D341Med (cell line): ENCODE measurements around the gene JPH2.
"Not testable (repeated sequence)": the region's sequence is repeated elsewhere in the genome, so short reads cannot be mapped to it uniquely, and the experiment has no call there.

Experiments used
- DNase-seq: peaks from one replicate; pipeline ENCODE4 v3.0.0; 2012; ENCODE audit warnings: low spot score

Gene JPH2

GRCh38 chr20:44159125-44159524, 27.9 kb downstream of the JPH2 start:
- DNase-seq: no peak

- DNase-seq: no peak
Observed at GRCh38 chr20:44157061-44157460, 29.9 kb downstream of the JPH2 start.

GRCh38 chr20:44154521-44155001, 32.4 kb downstream of the JPH2 start:
- no peak for DNase-seq

DNA sequence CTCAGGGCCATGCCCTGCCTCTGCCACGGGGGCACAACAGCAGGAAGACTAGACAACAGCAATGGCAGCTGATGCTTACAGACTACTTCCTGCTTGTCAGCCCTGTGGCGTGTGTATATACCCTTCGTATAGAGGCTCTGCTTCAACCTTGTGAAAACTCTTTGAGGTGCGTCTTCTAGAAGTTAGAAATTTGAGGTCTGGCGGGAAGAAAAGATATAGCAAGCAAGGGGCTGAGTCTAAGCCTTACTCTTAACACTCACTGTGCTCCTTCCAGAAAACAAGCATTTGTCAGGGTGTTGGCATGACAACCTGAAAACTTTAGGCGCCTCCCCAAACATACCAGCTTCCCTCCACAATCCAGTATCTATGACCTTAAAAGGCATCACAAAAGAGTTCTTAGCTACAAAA, 33.3 kb downstream of the JPH2 start:
- no peak for DNase-seq

GRCh38 chr20:44151621-44152416, 35.2 kb downstream of the JPH2 start:
- no peak for DNase-seq

DNA sequence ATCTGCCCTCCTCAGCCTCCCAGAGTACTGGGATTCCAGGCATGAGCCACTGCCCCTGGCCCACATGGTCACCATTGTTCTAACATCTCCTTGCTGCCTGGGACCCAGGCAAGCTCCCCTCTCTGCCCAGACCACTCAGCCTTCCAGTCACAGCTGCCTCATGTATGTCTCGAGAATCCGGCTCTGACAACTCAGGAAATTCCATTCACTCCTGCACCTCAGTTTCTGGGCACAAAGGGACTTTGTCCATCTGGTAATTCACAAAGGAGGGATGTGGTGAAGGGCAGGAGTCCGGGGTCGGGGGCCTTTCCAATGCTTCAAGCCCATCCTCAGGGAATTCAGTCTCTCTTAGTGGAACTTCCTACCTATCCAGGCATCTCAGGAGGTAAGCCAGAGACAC, 40.7 kb downstream of the JPH2 start:
- DNase-seq: no peak

- DNase-seq: no peak
Observed at GRCh38 chr20:44145131-44145775, 41.7 kb downstream of the JPH2 start.

DNA sequence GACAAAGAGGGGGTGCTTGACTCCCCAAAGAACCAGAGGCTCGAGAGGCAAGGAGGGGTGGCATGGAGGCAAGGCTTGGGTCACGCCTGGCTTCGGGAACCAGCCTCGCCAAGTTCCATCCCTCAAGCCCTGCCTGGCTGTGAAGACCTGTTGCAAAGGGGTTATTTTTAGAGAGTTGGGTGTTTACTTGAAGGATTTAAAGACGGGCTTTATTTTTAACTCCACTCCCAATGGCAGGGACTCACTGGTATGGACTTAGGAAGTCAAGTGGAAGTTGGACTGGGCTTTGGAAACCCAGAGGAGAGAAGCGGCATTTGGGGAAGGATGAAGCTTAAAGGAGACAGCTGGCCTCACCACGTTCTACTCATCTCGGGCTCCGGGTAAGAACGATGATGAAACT, 43.1 kb downstream of the JPH2 start:
- no peak for DNase-seq

DNA sequence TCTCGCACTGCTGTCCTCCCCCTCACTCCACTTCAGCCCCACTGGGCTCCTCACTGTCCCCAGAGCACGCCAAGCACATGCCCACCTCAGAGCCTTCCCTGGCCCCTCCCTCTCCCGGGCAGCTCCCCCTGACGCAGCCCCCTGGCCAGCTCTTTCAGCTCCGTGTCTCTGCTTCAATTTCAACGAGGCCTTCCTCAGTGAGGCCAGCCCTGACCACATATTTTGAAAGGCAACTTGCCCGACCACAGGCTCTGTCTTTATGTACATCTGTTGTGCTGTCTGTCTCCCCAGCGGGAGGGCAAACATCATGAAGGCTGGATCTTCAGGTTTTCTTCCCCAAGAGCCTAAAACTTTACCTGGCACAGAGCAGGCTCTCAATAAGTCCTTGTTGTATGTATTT, 44.6 kb downstream of the JPH2 start:
- no peak for DNase-seq

GRCh38 chr20:44141873-44142272, 45.1 kb downstream of the JPH2 start:
- no peak for DNase-seq

- no peak for DNase-seq
Observed at GRCh38 chr20:44138867-44139266, 48.1 kb downstream of the JPH2 start.

GRCh38 chr20:44137266-44137801, 49.7 kb downstream of the JPH2 start:
- no peak for DNase-seq

DNA sequence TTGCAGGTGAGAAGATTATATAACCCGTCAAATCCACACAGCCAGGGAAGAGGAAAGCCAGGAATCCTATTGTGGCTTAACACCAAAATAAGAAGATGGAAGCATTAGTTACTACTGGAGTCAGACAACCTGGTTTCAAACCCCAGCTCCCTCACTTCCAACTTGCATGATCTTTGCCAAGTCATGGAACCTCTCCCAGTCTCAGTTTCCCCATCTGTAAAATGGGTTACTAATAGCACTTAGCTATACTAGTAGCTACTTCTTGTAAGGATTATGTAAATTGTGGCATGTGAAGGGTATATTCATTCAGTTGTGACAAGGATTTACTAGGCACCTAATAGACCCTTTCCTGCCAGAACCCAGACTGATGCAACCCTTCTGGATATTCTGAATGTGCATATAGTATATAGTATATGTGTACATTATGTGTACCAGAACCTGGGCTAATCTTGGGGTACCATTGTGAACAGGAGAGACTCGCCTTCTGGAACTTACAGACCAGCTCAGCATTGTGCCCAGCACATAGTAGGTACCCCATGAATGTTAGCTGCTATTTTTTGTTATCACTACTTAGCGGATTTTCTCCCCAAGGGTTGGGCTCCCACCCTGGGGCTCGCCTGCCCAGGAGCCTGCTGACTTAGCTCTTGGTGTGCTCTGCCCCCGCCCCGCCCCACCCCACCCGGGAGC, 50.3 kb downstream of the JPH2 start:
- no peak for DNase-seq

DNA sequence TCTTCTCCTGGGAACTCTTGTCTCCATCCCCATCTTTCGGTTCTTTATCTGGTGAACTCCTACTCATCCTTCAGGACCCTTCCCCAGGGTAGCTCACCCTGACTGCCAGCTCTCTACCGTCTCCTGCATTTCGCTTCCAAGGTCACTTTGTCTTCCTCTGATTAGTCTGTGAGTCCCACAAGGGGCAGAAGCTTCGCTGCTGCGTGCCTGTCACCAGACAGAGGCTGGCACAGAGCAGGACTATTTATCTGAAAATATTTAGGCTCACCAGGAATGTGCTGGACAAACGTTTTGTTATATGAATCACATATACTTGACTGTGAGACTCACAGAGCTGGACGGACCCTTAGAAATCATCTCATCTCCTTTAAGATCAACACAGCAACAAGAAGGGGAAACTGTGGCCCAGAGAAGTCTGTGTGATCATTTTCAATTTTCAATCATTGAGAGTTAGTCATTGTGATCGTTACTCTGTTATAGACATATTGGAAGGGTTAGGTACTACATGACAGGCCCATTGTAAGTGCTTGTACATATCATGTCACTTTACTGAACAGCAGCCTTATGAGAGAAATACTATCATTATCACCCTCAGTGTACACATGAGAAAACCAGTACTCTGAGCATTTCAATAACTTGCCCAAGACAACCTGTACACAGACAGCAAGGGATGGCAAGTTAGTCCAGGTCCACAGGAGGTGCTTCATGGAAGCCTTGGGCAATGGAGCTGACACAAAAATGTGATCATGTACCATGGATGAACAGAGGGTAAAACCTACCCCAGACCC, 51.4 kb downstream of the JPH2 start:
- no peak for DNase-seq

- no peak for DNase-seq
Observed at GRCh38 chr20:44135012-44135412, 52.0 kb downstream of the JPH2 start.

DNA sequence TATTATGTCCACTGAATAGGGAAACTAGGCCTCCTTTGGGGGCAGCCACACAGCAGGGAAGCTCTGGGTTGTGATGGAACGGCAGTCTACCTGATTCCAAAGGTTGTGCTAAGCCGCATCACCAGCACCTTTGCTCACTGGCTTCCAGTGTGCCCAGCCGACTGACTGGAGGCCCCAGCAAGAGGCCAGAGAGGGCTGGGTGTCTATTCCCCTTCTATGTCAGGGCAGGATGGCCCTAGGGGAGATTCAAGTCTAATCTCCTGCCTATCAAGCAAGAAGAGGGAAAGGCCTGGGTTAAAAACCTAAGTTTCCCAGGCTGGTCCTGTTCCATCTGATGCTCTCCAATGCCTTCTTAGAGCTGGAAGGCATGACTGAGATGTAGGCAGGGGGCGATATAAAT, 53.6 kb downstream of the JPH2 start:
- DNase-seq: no peak

DNA sequence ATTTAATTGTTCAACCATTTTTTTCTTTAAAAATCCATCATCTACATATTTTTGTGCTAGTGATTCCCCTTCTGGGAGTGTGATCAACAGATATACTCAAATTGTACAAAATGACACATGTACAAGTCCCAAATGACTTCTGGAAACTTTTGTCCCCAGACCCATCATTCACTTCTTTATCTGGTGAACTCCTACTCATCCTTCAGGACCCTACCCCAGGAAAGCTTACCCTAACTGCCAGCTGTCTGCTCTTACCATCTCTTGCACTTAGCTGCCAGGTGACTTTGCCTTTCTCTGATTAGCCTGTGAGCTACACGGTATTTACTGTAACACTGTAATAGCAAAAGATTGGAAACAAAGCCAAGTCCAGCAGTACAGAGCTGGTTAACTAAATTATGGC, 55.3 kb downstream of the JPH2 start:
- no peak for DNase-seq

- no peak for DNase-seq
Observed at GRCh38 chr20:44129911-44130718, 56.9 kb downstream of the JPH2 start.

DNA sequence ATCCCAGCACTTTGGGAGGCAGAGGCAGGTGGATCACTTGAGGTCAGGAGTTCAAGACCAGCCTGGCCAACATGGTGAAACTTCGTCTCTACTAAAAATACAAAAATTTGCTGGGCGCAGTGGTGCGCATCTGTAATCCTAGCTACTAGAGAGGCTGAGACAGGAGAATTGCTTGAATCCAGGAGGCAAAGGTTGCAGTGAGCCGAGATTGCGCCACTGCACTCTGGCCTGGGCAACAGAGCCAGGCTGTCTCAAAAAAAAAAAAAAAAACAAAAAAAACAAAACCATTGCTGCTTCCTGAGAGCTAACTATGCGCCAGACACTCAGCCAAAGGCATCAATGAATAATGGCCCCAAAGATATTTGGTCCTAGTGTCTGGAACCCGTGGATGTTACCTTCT, 57.7 kb downstream of the JPH2 start:
- DNase-seq: not testable (repeated sequence)

- DNase-seq: no peak
Observed at GRCh38 chr20:44126445-44126844, 60.5 kb downstream of the JPH2 start.
